C4-2B (cell line): Measurements from ENCODE around the gene CACNA2D3.

Source experiments
- ZFX ChIP-seq: fragments of 450-650 bp; IDR thresholded peaks from 2 replicates; pipeline ENCODE4 v1.6.1; 2017
- TF ChIP-seq, protein P1 (sequence below): fragments of 450-650 bp; conservative IDR thresholded peaks from 2 replicates; pipeline ENCODE4 v1.5.1; 2017; ENCODE audit warnings: mild to moderate bottlenecking

DNA sequence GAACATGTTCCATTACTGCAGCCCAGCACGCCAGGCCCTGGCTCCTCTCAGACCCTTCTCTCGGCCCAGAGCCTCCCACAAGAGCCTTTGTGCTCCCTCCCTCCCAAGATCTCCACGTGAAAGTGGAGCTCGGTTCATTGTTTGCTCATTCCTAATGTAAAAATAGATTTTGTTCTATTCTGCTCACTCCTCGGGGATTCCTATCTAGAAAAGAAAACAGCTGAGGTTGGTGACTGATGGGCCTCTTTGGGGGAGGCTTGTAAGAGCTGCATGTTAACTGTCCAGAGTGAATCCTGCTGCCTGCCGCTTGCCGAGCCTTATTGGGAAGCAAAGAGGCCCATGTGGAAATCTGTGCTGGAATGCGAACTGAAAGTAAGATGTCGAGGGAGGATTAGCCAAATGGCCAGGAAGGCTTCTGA is 538.4 kb downstream of the CACNA2D3 start:
- TF ChIP-seq, protein P1, sequence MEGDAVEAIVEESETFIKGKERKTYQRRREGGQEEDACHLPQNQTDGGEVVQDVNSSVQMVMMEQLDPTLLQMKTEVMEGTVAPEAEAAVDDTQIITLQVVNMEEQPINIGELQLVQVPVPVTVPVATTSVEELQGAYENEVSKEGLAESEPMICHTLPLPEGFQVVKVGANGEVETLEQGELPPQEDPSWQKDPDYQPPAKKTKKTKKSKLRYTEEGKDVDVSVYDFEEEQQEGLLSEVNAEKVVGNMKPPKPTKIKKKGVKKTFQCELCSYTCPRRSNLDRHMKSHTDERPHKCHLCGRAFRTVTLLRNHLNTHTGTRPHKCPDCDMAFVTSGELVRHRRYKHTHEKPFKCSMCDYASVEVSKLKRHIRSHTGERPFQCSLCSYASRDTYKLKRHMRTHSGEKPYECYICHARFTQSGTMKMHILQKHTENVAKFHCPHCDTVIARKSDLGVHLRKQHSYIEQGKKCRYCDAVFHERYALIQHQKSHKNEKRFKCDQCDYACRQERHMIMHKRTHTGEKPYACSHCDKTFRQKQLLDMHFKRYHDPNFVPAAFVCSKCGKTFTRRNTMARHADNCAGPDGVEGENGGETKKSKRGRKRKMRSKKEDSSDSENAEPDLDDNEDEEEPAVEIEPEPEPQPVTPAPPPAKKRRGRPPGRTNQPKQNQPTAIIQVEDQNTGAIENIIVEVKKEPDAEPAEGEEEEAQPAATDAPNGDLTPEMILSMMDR, result no peak
- TF ChIP-seq ZFX, result no peak
